Nephron (organoid): ENCODE measurements around the gene SASS6.

Experiments used
- H3K27ac Mint-ChIP-seq, 3 experiments: 2 replicates each; pipeline ENCODE4 v1.8.0; 2020; ENCODE audit warnings: mixed read lengths in 3 of 3, mild to moderate bottlenecking in 2 of 3, moderate library complexity in 1 of 3
- H3K27me3 Mint-ChIP-seq: 2 replicates; pipeline ENCODE4 v1.8.0; 2021; ENCODE audit warnings: low read depth, mild to moderate bottlenecking, moderate library complexity, mixed read lengths
- H3K36me3 Mint-ChIP-seq: 2 replicates; pipeline ENCODE4 v1.8.0; 2020; ENCODE audit warnings: low read depth, mixed read lengths
- H3K4me1 Mint-ChIP-seq: 2 replicates; pipeline ENCODE4 v1.8.0; 2020; ENCODE audit warnings: mixed read lengths
- H3K4me3 Mint-ChIP-seq, 3 experiments: 2 replicates each; pipeline ENCODE4 v1.8.0; 2020; ENCODE audit warnings: mild to moderate bottlenecking in 3 of 3, mixed read lengths in 3 of 3, moderate library complexity in 2 of 3
- H3K9me3 Mint-ChIP-seq: 2 replicates; pipeline ENCODE4 v1.8.0; 2020; ENCODE audit warnings: mixed read lengths
- TF ChIP-seq, protein P1 (sequence below), 3 experiments: fragments of 200-600 bp; sonication (generic); IDR thresholded peaks; one replicate each; pipeline ENCODE4 v1.5.0; 2021; ENCODE audit warnings: antibody characterized with exemption in 3 of 3; ENCODE audit not compliant: unreplicated experiment in 3 of 3

Gene SASS6

DNA sequence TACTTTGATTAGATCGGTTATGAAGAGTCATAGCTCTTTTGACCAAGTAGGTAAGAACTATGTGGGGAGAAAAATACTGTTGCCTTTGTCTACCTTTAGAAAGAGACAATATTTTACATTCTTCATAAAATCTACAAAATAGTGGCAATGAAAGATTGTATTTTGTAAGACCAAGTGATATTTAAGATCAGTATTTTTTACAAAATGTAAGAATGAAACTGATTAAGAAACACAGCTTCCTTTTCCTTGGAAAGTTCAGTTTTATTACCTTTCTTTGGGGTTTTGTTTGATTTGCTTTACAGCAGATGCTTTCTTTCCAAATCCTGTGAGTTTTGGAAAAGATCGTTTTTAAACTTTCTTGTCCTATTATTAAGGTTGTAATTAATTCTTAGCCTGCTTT, 93.1 kb downstream of the SASS6 start:
- peaks cover 23% of the 10 kb centered on the region for H3K36me3 Mint-ChIP-seq
- TF ChIP-seq, protein P1, sequence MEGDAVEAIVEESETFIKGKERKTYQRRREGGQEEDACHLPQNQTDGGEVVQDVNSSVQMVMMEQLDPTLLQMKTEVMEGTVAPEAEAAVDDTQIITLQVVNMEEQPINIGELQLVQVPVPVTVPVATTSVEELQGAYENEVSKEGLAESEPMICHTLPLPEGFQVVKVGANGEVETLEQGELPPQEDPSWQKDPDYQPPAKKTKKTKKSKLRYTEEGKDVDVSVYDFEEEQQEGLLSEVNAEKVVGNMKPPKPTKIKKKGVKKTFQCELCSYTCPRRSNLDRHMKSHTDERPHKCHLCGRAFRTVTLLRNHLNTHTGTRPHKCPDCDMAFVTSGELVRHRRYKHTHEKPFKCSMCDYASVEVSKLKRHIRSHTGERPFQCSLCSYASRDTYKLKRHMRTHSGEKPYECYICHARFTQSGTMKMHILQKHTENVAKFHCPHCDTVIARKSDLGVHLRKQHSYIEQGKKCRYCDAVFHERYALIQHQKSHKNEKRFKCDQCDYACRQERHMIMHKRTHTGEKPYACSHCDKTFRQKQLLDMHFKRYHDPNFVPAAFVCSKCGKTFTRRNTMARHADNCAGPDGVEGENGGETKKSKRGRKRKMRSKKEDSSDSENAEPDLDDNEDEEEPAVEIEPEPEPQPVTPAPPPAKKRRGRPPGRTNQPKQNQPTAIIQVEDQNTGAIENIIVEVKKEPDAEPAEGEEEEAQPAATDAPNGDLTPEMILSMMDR (IDR thresholded peaks at IDR 0.05; ENCODE audit: unreplicated experiment in 3 of 3) = no peak
- H3K27me3 Mint-ChIP-seq = no peaks in the 10 kb centered on the region
- peaks cover 3% of the 10 kb centered on the region for H3K9me3 Mint-ChIP-seq
- peaks cover 56% of the 10 kb centered on the region for H3K4me1 Mint-ChIP-seq
- H3K27ac Mint-ChIP-seq = peak overlapping the region; percentile 99 to 100 (median 100)
- H3K4me3 Mint-ChIP-seq = peak overlapping the region; percentile 95 to 100 (median 99)

DNA sequence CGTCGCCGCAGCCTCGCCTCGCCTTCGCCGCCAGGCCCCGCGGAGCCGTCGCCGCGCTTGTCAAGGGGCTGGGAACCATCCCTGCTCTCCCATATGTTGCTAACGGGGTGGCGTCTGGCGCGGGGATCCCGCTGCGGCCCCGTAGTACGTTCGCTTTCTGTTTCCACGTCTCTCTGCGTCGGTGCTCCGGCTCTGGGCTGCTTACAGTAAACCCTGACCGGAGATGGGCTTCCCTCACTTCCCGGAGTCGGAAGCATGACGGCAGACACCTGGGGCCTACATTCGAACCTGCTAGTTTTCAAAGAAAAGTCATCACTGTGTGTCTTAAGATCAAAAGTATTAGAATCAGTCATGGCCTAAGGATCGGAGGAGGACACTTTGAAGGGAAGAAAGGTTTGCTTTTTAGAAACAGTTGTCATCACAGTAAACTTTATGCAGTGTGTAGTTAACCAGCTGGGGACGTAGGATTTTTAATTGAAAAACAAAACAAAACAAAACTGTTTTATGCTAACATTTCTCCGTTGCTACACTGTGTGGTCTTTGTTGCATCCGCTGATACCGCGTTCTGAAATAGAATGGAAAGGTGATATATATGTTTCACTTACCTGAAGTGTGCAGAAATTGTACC, 94.0 kb downstream of the SASS6 start:
- H3K27ac Mint-ChIP-seq = peak overlapping the region; percentile 99 to 100 (median 100)
- H3K27me3 Mint-ChIP-seq = no peaks in the 10 kb centered on the region
- H3K4me3 Mint-ChIP-seq = peak overlapping the region; percentile 95 to 100 (median 99)
- TF ChIP-seq, protein P1 (IDR thresholded peaks at IDR 0.05; ENCODE audit: unreplicated experiment in 3 of 3) = no peak
- peaks cover 60% of the 10 kb centered on the region for H3K4me1 Mint-ChIP-seq
- H3K36me3 Mint-ChIP-seq = peaks cover 14% of the 10 kb centered on the region
- H3K9me3 Mint-ChIP-seq = no peaks in the 10 kb centered on the region

DNA sequence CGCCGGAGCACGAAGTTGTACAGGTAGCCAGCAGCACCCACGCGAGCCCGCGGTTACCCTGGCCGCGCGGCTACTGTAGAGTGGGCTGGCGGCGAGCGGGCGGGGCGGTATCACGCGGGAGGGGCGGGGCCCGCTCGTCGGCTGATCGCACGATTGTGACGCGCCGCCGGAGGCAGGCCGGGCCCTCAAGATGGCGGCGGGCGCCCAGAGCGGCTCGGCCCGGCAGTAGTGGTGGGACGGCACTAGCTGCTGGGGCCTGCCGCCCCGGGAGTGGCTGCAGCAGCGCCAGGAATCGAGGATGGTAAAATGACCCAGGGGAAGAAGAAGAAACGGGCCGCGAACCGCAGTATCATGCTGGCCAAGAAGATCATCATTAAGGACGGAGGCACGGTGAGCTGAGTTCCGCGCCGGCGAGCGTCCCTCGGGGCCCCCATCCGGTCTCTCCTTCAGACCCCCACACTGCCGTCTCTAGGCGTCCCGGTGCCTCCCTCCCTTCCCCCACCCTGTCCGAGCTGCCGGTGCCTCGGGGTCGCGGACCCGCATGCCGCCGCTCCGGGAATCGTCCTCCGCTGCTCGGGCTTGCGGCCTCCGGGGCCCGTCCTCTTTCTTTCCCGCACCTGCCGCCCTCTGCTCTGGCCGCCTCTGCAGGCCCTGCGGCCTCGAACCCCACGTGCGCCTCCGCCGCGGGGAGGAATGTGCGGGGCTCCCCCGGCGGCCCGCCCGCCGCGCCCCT, 94.6 kb downstream of the SASS6 start:
- TF ChIP-seq, protein P1 (IDR thresholded peaks at IDR 0.05; ENCODE audit: unreplicated experiment in 3 of 3) = no peak
- H3K9me3 Mint-ChIP-seq = no peaks in the 10 kb centered on the region
- H3K27me3 Mint-ChIP-seq = no peaks in the 10 kb centered on the region
- H3K4me1 Mint-ChIP-seq = peaks cover 60% of the 10 kb centered on the region
- H3K36me3 Mint-ChIP-seq = peaks cover 8% of the 10 kb centered on the region
- peak overlapping the region; percentile 95 to 100 (median 99) for H3K4me3 Mint-ChIP-seq
- H3K27ac Mint-ChIP-seq = peak overlapping the region; percentile 99 to 100 (median 100)

DNA sequence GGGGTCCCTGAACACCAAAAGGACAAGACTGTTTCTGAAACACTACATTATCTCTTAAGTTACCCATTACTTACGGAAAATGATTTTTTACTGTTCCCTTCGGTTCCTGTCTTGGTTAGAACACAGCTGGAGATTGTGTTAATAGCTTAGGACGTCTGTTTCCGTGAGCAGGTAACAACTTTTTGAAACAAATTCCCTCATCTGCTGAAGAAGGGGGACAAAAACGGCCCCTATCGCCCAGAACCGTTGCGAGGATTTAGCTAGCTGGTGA, 95.1 kb downstream of the SASS6 start:
- H3K9me3 Mint-ChIP-seq = no peaks in the 10 kb centered on the region
- H3K4me1 Mint-ChIP-seq = peaks cover 55% of the 10 kb centered on the region
- peak overlapping the region; percentile 99 to 100 (median 100) for H3K27ac Mint-ChIP-seq
- TF ChIP-seq, protein P1 (IDR thresholded peaks at IDR 0.05; ENCODE audit: unreplicated experiment in 3 of 3) = no peak
- peak overlapping the region; percentile 95 to 100 (median 99) for H3K4me3 Mint-ChIP-seq
- peaks cover 3% of the 10 kb centered on the region for H3K36me3 Mint-ChIP-seq
- no peaks in the 10 kb centered on the region for H3K27me3 Mint-ChIP-seq

DNA sequence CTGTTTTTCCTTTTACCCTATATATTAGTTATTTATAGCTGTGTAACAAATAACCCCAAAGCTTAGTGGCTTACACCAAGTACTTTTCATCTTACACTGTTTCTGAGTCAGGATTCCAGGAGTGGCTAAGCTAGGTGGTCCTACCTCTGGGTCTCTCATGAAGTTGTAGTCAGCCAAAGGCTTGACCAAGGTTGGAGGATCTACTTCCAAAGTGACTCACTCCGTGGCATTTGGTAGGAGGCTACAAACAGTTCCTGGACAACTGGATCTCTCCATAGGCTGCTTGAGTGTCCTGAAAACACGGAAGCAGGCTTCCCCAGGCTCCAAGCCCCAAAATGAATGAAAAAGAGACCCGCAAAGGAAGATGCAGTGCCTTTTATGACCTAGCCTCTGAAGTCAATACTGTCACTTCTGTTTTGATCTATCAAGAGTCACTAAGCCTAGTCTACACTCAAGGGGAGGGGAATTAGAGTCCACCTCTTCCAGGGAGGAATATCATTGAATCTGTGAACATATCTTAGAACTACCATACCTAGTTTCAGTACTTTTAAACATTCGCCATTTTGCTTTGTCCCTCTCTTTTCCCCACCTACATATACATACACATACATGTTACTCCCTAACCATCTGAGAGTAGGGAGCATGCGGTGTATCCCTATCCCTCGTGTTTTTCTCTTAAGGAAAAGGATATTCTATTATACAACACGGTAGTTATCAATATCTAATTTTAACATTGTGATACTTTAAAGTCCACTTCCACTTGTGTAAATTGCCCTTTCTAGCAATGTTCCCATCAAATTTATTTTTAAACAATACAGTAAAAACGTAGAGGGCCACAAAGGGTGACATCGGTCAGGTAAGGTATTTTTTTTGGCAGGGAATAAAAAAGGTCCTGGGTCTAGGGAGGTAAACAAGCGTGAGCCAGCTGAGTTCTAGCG, 95.7 kb downstream of the SASS6 start:
- Mint-ChIP-seq H3K4me3 (peak overlapping the region; percentile 95 to 100 (median 99)), H3K27ac (peak overlapping the region; percentile 99 to 100 (median 100))
- TF ChIP-seq, protein P1 (IDR thresholded peaks at IDR 0.05; ENCODE audit: unreplicated experiment in 3 of 3) = no peak

More for the DNA sequence above, 95.7 kb downstream of the SASS6 start:
- peaks cover 52% of the 10 kb centered on the region for H3K4me1 Mint-ChIP-seq
- no peaks in the 10 kb centered on the region for H3K9me3 Mint-ChIP-seq
- H3K27me3 Mint-ChIP-seq = no peaks in the 10 kb centered on the region
- peaks cover 3% of the 10 kb centered on the region for H3K36me3 Mint-ChIP-seq
